Esophagus muscularis mucosa (tissue), 4 donors: ENCODE results near the gene IMMT. TPM values are rescaled to one million over a fixed set of nuclear protein-coding genes. Genes with fewer than 3 reads are reported as not detected.
"Not testable (repeated sequence)": the region's sequence is repeated elsewhere in the genome, so short reads cannot be mapped to it uniquely, and the experiment has no call there.

ENCODE experiments used
- DNase-seq: peaks from one replicate; pipeline ENCODE4 v3.0.0-alpha.2; 2017; ENCODE audit errors: extremely low spot score
- H3K27ac ChIP-seq, 4 donors: fragments of 200-600 bp; sonication (generic); replicated peaks in 1 of 4; 1 replicate in 3 of 4; 2 replicates in 1 of 4; pipeline ENCODE4 v1.5.1; 2016 to 2019; ENCODE audit warnings: mild to moderate bottlenecking in 1 of 4
- H3K27me3 ChIP-seq, 4 donors: fragments of 200-600 bp; sonication (generic); one replicate each; pipeline versions ENCODE4 v1.5.1 to v1.6.0; 2016 to 2019
- H3K36me3 ChIP-seq, 4 donors: fragments of 200-600 bp; sonication (generic); one replicate each; pipeline ENCODE4 v1.5.1; 2016 to 2019
- H3K4me1 ChIP-seq, 4 donors: fragments of 200-600 bp; sonication (generic); one replicate each; pipeline ENCODE4 v1.5.1; 2016 to 2019
- H3K4me3 ChIP-seq, 4 donors: fragments of 200-600 bp; sonication (generic); 1 replicate in 2 of 4; 2 replicates in 2 of 4; pipeline ENCODE4 v1.5.1; 2016 to 2019; ENCODE audit warnings: mild to moderate bottlenecking in 4 of 4, moderate library complexity in 1 of 4
- H3K9me3 ChIP-seq, 4 donors: fragments of 200-600 bp; sonication (generic); 1 replicate in 3 of 4; 2 replicates in 1 of 4; pipeline ENCODE4 v1.5.1; 2016 to 2019
- EP300 ChIP-seq: sonication (generic); formaldehyde crosslinking; IDR thresholded peaks from one replicate; pipeline ENCODE4 v1.6.1; 2017; ENCODE audit warnings: antibody characterized with exemption
- POLR2A ChIP-seq: fragments of 450-650 bp; IDR thresholded peaks from one replicate; pipeline ENCODE4 v1.6.1; 2017; ENCODE audit warnings: antibody characterized with exemption, moderate library complexity, mild to moderate bottlenecking, low read depth
- POLR2AphosphoS5 ChIP-seq, 2 donors: sonication (generic); formaldehyde crosslinking; IDR thresholded peaks; one replicate each; pipeline ENCODE4 v1.6.1; 2017; ENCODE audit warnings: antibody characterized with exemption in 2 of 2
- WGBS: methylation state at CpG from one replicate; pipeline ENCODE4 v1.1.5; 2018; 5-methylcytosine and 5-hydroxymethylcytosine counted together
- intact Hi-C: fragments of 100-400 bp; cut with DNase I; formaldehyde crosslinking; loops from one replicate; pipeline ENCODE4 v1.15.1; 2023
- total RNA-seq, 4 donors: library from RNA; depleted of rRNA; stranded (reverse); fragments of >200 nt; gene quantifications; one replicate each; pipeline versions ENCODE4 v1.1.0 to v1.2.1, GENCODE V29; 2016
- TF ChIP-seq, protein P1 (sequence below), 3 experiments: fragments of 200-600 bp in 2 of 3; fragments of 450-650 bp in 1 of 3; sonication (generic) in 2 of 3; IDR thresholded peaks; one replicate each; pipeline ENCODE4 v1.5.1; 2017 to 2019; ENCODE audit warnings: antibody characterized with exemption in 3 of 3, mild to moderate bottlenecking in 2 of 3, moderate library complexity in 1 of 3

The IMMT gene
- 10 to 100 TPM; 53.5 to 68.1 (median 66.6) TPM for total RNA-seq

DNA sequence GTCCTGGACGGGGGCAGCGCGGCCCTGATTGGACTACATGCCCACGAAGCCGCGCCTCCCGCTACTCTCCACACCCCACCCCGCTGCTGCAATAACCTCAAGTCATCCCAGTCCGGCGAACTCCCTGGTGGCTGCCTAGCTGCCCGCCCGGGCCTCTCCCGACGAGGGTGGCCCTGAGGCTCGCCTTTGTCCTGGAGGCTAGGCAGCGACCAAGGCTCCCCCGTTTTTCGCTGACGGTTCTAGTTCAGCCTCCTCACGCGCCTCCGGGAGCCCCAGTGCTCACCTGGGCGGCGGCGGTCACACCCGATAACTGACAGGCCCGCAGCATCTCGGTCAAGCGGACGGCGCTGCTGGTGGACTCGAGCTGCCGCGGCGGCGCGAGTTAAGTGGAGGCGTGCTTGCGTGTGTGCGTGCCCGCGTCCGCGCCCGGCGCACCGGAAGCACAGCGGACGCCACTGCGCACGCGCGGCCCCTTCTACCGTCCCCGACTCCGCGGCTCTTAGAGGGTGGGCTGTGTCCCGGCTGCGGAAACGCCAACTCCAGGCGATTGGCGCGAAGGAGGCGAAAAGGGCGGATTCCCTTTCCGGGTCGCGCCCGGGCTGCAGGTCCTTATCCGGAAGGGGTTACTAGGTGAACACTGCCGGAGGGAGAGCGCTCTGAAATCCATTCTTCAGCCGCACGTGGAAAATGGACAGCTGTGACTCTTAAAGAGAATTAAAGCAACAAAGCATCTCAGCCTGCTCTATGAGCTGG, at the start of gene IMMT:
TSS of gene IMMT (minus strand) at position 408 of the 753 bp plus-strand sequence. CDS start at position 328, 80 bp downstream.
- Histone ChIP-seq H3K4me3 (peak within 1 kb of the TSS; percentile 64 to 100 (median 97)), H3K4me1 (peaks cover 46 to 66% (median 63%) of the 10 kb centered on the region in 4 donors), H3K27ac (peak within 1 kb of the TSS; percentile 94 to 100 (median 100)), H3K27me3 (no peaks in the 10 kb centered on the region), H3K9me3 (no peaks in the 10 kb centered on the region), H3K36me3 (peaks cover 0 to 3% (median 1%) of the 10 kb centered on the region in 4 donors)
- intact Hi-C loops: loop anchor here (5.0 kb wide), 2 partner anchors 247 to 427 kb away; partner anchors contain the start of genes KDM3A and RNF103
- WGBS: no CpG with 5 or more reads among the region's 74 CpGs
- TF ChIP-seq, protein P1, sequence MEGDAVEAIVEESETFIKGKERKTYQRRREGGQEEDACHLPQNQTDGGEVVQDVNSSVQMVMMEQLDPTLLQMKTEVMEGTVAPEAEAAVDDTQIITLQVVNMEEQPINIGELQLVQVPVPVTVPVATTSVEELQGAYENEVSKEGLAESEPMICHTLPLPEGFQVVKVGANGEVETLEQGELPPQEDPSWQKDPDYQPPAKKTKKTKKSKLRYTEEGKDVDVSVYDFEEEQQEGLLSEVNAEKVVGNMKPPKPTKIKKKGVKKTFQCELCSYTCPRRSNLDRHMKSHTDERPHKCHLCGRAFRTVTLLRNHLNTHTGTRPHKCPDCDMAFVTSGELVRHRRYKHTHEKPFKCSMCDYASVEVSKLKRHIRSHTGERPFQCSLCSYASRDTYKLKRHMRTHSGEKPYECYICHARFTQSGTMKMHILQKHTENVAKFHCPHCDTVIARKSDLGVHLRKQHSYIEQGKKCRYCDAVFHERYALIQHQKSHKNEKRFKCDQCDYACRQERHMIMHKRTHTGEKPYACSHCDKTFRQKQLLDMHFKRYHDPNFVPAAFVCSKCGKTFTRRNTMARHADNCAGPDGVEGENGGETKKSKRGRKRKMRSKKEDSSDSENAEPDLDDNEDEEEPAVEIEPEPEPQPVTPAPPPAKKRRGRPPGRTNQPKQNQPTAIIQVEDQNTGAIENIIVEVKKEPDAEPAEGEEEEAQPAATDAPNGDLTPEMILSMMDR (IDR thresholded peaks at IDR 0.05): no peak
- TF ChIP-seq POLR2AphosphoS5 (IDR thresholded peaks at IDR 0.05) (peak; percentile 92 to 98), POLR2A (peak; percentile 88), EP300 (no peak)
- DNase-seq: peak; percentile 99

DNA sequence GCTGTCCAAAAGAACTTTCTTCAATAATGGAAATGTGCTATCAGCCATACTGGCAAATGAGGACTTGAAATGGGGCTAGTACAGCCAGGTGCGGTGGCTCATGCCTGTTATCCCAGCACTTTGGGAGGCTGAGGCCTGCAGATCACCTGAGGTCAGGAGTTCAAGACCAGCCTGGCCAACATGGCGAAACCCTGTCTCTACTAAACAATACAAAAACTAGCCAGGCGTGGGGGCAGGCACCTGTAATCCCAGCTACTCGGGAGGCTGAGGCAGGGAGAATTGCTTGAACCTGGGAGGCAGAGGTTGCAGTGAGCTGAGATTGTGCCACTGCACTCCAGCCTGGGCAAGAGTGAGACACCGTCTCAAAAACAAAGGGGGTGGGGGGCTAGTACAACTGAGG, 49.5 kb upstream of the IMMT start:
- H3K4me3 ChIP-seq, H3K27me3 ChIP-seq, H3K9me3 ChIP-seq, DNase-seq, H3K36me3 ChIP-seq, intact Hi-C loops: not testable (repeated sequence)
- Histone ChIP-seq H3K27ac (peak overlapping the region; percentile 75 to 90 (median 80)), H3K4me1 (peaks cover 10 to 83% (median 59%) of the 10 kb centered on the region in 4 donors)
- 96% methylated on average over 5 of the region's 5 CpGs for WGBS

DNA sequence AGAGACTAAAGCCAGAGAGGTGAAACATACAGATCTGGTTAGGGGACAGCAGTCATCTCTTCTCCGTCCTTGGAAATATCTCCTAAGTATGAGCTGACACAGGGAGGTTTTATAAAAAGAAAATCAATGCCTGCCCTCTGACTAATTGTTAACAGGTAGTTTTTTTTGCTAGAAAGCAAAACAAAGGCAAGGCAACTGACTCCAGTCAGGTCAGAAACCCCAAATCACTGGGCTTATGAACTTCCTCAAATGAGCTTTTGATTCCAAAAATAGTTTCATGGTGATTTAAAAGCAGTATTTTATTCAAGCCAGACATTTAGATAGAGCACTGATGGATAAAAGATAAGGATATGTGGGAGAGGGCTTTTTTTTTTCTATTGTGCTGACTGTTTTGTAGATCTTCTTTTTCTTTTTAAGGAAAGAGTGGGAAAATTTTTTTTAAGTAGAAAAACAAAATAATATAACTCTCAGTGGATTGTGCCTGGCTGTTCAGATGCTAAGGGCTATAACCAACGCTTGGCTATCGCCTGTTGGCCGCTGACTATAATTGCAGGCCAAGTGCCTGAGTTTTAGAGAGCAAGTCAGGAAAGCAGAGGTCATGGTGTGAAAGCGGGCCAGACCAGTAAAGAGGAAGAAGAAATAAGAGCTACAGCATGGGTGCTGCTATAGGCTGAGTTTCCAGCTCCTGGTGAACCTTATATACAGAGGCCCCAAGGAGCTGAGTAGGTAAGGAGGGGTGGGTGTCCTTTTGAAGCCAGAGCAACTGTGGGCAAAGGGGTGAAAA, 48.9 kb upstream of the IMMT start:
- no peaks in the 10 kb centered on the region for H3K27me3 ChIP-seq
- H3K4me3 ChIP-seq: peak overlapping the region in 1 of 4 donors; percentile 43
- no peak for DNase-seq
- TF ChIP-seq, protein P1 (IDR thresholded peaks at IDR 0.05): peak in 1 of 3 experiments; percentile 25
- no peak for TF ChIP-seq EP300
- H3K27ac ChIP-seq: peak overlapping the region; percentile 75 to 90 (median 80)
- H3K9me3 ChIP-seq: no peaks in the 10 kb centered on the region
- intact Hi-C loops: no loop called here
- H3K36me3 ChIP-seq: peaks cover 0 to 5% (median 0%) of the 10 kb centered on the region in 4 donors
- WGBS: 72% methylated on average over 5 of the region's 5 CpGs
- H3K4me1 ChIP-seq: peaks cover 6 to 83% (median 58%) of the 10 kb centered on the region in 4 donors

DNA sequence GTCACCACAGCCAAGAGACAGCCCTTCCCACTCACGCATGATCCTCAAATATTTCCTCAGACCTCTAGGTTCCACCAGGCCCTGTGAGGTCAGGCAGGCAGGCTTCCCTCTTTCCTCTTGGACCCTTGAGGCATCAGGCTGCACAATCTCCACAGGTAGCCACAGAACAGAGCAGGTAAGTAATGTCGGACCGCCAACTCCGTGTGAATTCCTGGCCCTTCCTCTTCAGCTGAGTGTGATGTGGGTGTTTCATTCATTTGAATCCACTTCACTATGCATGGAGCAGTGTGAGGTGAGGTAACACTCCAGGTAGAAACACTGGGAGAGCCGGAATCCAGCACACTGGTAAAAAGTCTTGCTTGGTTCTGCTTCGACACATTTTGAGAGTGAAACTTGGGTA, 48.0 kb upstream of the IMMT start:
- DNase-seq: no peak
- Histone ChIP-seq H3K9me3 (no peaks in the 10 kb centered on the region), H3K4me3 (peak overlapping the region in 3 of 4 donors; percentile 21 to 43 (median 41)), H3K4me1 (peaks cover 10 to 82% (median 56%) of the 10 kb centered on the region in 4 donors), H3K27me3 (no peaks in the 10 kb centered on the region), H3K36me3 (peaks cover 0 to 5% (median 0%) of the 10 kb centered on the region in 4 donors), H3K27ac (peak overlapping the region; percentile 75 to 90 (median 80))
- 42% methylated on average over 6 of the region's 6 CpGs for WGBS
- TF ChIP-seq POLR2A (no peak), POLR2AphosphoS5 (IDR thresholded peaks at IDR 0.05) (no peak), EP300 (no peak)
- TF ChIP-seq, protein P1 (IDR thresholded peaks at IDR 0.05): no peak
- intact Hi-C loops: no loop called here

DNA sequence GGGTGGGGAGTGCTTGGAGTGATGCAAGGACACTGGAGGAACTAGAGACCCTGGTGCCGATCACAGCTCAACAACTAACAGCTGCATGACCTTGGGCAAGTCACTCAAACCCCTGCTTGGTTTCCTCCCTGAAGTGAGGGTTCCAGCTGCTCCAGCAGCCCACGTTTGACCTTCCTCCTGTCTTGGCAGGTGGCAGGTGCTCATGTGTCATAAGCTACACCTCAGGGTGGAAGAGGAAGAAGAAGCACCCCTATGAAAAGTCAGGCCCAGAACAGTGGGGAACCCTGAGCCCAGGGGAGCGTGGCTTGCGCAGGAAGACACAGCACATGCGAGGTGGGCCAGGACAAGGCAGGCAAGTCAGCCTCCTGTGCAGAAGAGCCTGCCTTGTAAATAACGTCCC, 46.3 kb upstream of the IMMT start:
- Histone ChIP-seq H3K27me3 (no peaks in the 10 kb centered on the region), H3K4me1 (peaks cover 10 to 79% (median 59%) of the 10 kb centered on the region in 4 donors), H3K27ac (peak overlapping the region; percentile 75 to 90 (median 80)), H3K9me3 (no peaks in the 10 kb centered on the region), H3K36me3 (peaks cover 0 to 5% (median 0%) of the 10 kb centered on the region in 4 donors), H3K4me3 (peak overlapping the region in 2 of 4 donors; percentile 41 to 43)
- intact Hi-C loops: no loop called here
- TF ChIP-seq, protein P1 (IDR thresholded peaks at IDR 0.05): no peak
- WGBS: 70% methylated on average over 5 of the region's 6 CpGs
- no peak for DNase-seq
